GM21367 (cell line): ENCODE results near the gene OAF.

Experiments
- ATAC-seq: cut with Tn5 transposase; IDR thresholded peaks from one replicate; pipeline ENCODE4 v1.9.1; 2021; ENCODE audit not compliant: unreplicated experiment

OAF gene

GRCh38 chr11:120182790-120183491, 27.9 kb upstream of the OAF start:
- no peak for ATAC-seq

GRCh38 chr11:120183701-120184141, 27.1 kb upstream of the OAF start:
- no peak for ATAC-seq

GRCh38 chr11:120184371-120184945, 26.4 kb upstream of the OAF start:
- ATAC-seq, result no peak

GRCh38 chr11:120184946-120185705, 25.7 kb upstream of the OAF start:
- no peak for ATAC-seq

- no peak for ATAC-seq
Observed at GRCh38 chr11:120185706-120186455, 25.0 kb upstream of the OAF start.

- ATAC-seq, result no peak
Observed at GRCh38 chr11:120186456-120186773, 24.4 kb upstream of the OAF start.

GRCh38 chr11:120186774-120187591, 23.8 kb upstream of the OAF start:
- no peak for ATAC-seq

- ATAC-seq, result no peak
Observed at GRCh38 chr11:120188371-120188770, 22.5 kb upstream of the OAF start.

GRCh38 chr11:120188811-120189455, 21.9 kb upstream of the OAF start:
- no peak for ATAC-seq

- no peak for ATAC-seq
Observed at GRCh38 chr11:120191058-120191457, 19.8 kb upstream of the OAF start.

- no peak for ATAC-seq
Observed at GRCh38 chr11:120192831-120193625, 17.8 kb upstream of the OAF start.

GRCh38 chr11:120194166-120194565, 16.7 kb upstream of the OAF start:
- no peak for ATAC-seq

GRCh38 chr11:120195601-120196320, 15.1 kb upstream of the OAF start:
- no peak for ATAC-seq

GRCh38 chr11:120196826-120197225, 14.0 kb upstream of the OAF start:
- ATAC-seq, result no peak

GRCh38 chr11:120197251-120197891, 13.5 kb upstream of the OAF start:
- no peak for ATAC-seq

GRCh38 chr11:120197977-120198376, 12.9 kb upstream of the OAF start:
- no peak for ATAC-seq

GRCh38 chr11:120198403-120198786, 12.4 kb upstream of the OAF start:
- no peak for ATAC-seq

- ATAC-seq, result no peak
Observed at GRCh38 chr11:120198787-120199469, 11.9 kb upstream of the OAF start.
